Measurements from ENCODE around the gene LRRC10B. TPM values are rescaled to one million over a fixed set of nuclear protein-coding genes. Genes with fewer than 3 reads are reported as not detected.

Gene LRRC10B
- total RNA-seq, 1 donor from 2014 or later, result not detected

- Mint-ChIP-seq H3K27me3 (ENCODE audit: insufficient read depth, low read depth) (peaks cover 6% of the 10 kb centered on the region), H3K4me1 (peaks cover 36% of the 10 kb centered on the region), H3K4me3 (no peak overlapping the region), H3K36me3 (peaks cover 2% of the 10 kb centered on the region), H3K9me3 (no peaks in the 10 kb centered on the region), H3K27ac (no peak overlapping the region)
- no peaks in the 10 kb centered on the region for H3K36me3 ChIP-seq
- no peak for TF ChIP-seq CTCF (IDR thresholded peaks at IDR 0.05)
- TF ChIP-seq EZH2phosphoT487 (IDR thresholded peaks at IDR 0.05), result no peak
- no peak for TF ChIP-seq EZH2 (IDR thresholded peaks at IDR 0.05)
- no peak overlapping the region for H3K27ac ChIP-seq
- no peak overlapping the region for H2AFZ ChIP-seq (replicated peaks)
- H3K9me3 ChIP-seq (ENCODE audit: low read depth), result no peaks in the 10 kb centered on the region
- no peaks in the 10 kb centered on the region for H3K27me3 ChIP-seq
- H3K4me1 ChIP-seq, result peaks cover 20% of the 10 kb centered on the region
- no peak overlapping the region for H3K4me2 ChIP-seq
- no peak overlapping the region for H3K4me3 ChIP-seq
- H3F3A ChIP-seq (ENCODE audit: low read depth), result no peaks in the 10 kb centered on the region
- no peak for DNase-seq (ENCODE audit: low spot score)
- no peak overlapping the region for H3K9ac ChIP-seq
- H4K20me1 ChIP-seq (ENCODE audit: low read depth), result no peaks in the 10 kb centered on the region
- no peaks in the 10 kb centered on the region for H3K79me2 ChIP-seq (ENCODE audit: low read depth)
Observed at GRCh38 chr11:61537326-61537725, 28.8 kb downstream of the LRRC10B start.

GRCh38 chr11:61538636-61538961, 30.1 kb downstream of the LRRC10B start:
- no peaks in the 10 kb centered on the region for H3K9me3 Mint-ChIP-seq
- Histone ChIP-seq H3F3A (ENCODE audit: low read depth) (no peaks in the 10 kb centered on the region), H3K9ac (no peak overlapping the region), H3K27me3 (no peaks in the 10 kb centered on the region), H3K9me3 (ENCODE audit: low read depth) (no peaks in the 10 kb centered on the region), H3K27ac (no peak overlapping the region), H3K4me3 (no peak overlapping the region), H4K20me1 (ENCODE audit: low read depth) (no peaks in the 10 kb centered on the region), H3K4me1 (peaks cover 26% of the 10 kb centered on the region), H3K79me2 (ENCODE audit: low read depth) (no peaks in the 10 kb centered on the region), H3K36me3 (no peaks in the 10 kb centered on the region), H3K4me2 (no peak overlapping the region), H2AFZ (replicated peaks) (no peak overlapping the region)
- peaks cover 7% of the 10 kb centered on the region for H3K27me3 Mint-ChIP-seq (ENCODE audit: insufficient read depth, low read depth)
- DNase-seq (ENCODE audit: low spot score), result no peak
- H3K27ac Mint-ChIP-seq, result no peak overlapping the region
- peaks cover 2% of the 10 kb centered on the region for H3K36me3 Mint-ChIP-seq
- TF ChIP-seq CTCF (IDR thresholded peaks at IDR 0.05) (no peak), EZH2phosphoT487 (IDR thresholded peaks at IDR 0.05) (no peak), EZH2 (IDR thresholded peaks at IDR 0.05) (no peak)
- no peak overlapping the region for H3K4me3 Mint-ChIP-seq
- H3K4me1 Mint-ChIP-seq, result peaks cover 38% of the 10 kb centered on the region

- H3K9me3 ChIP-seq (ENCODE audit: low read depth), result no peaks in the 10 kb centered on the region
- TF ChIP-seq EZH2 (IDR thresholded peaks at IDR 0.05) (no peak), EZH2phosphoT487 (IDR thresholded peaks at IDR 0.05) (no peak), CTCF (IDR thresholded peaks at IDR 0.05) (no peak)
- Mint-ChIP-seq H3K4me3 (peak overlapping the region; percentile 63), H3K4me1 (peaks cover 38% of the 10 kb centered on the region), H3K36me3 (peaks cover 2% of the 10 kb centered on the region), H3K27me3 (ENCODE audit: insufficient read depth, low read depth) (peaks cover 8% of the 10 kb centered on the region), H3K9me3 (no peaks in the 10 kb centered on the region), H3K27ac (no peak overlapping the region)
- peaks cover 26% of the 10 kb centered on the region for H3K4me1 ChIP-seq
- no peaks in the 10 kb centered on the region for H3F3A ChIP-seq (ENCODE audit: low read depth)
- H3K79me2 ChIP-seq (ENCODE audit: low read depth), result no peaks in the 10 kb centered on the region
- no peaks in the 10 kb centered on the region for H3K27me3 ChIP-seq
- H3K9ac ChIP-seq, result no peak overlapping the region
- H4K20me1 ChIP-seq (ENCODE audit: low read depth), result no peaks in the 10 kb centered on the region
- no peak overlapping the region for H2AFZ ChIP-seq (replicated peaks)
- no peak for DNase-seq (ENCODE audit: low spot score)
- H3K36me3 ChIP-seq, result no peaks in the 10 kb centered on the region
- no peak overlapping the region for H3K27ac ChIP-seq
- no peak overlapping the region for H3K4me3 ChIP-seq
- no peak overlapping the region for H3K4me2 ChIP-seq
Observed at GRCh38 chr11:61539006-61539405, 30.5 kb downstream of the LRRC10B start.
